Medulla oblongata (tissue), 1 donor: ENCODE results near the gene CROT.
"Not testable (repeated sequence)": the region's sequence is repeated elsewhere in the genome, so short reads cannot be mapped to it uniquely, and the experiment has no call there.

ENCODE experiments used
- DNase-seq: peaks from one replicate; pipeline ENCODE4 v3.0.0-alpha.2; 2015; ENCODE audit errors: extremely low spot score

The CROT gene

GRCh38 chr7:87345166-87345927 is at the start of gene CROT:
CROT (plus strand) TSS chr7:87345664; CDS start chr7:87349069, 3,405 bp downstream.
- peak; percentile 98 for DNase-seq

- DNase-seq: no peak
These were observed 44.7 kb upstream of the CROT start for GRCh38 chr7:87300756-87301155.

- DNase-seq: no peak
These were observed 34.6 kb upstream of the CROT start for GRCh38 chr7:87310790-87311419.

GRCh38 chr7:87312215-87312865 is 33.1 kb upstream of the CROT start:
- peak; percentile 69 for DNase-seq

GRCh38 chr7:87316097-87316700 is 29.3 kb upstream of the CROT start:
- no peak for DNase-seq

- DNase-seq: no peak
These were observed 28.5 kb upstream of the CROT start for GRCh38 chr7:87316846-87317552.

- no peak for DNase-seq
These were observed 27.7 kb upstream of the CROT start for GRCh38 chr7:87317691-87318245.

- no peak for DNase-seq
These were observed 26.7 kb upstream of the CROT start for GRCh38 chr7:87318741-87319140.

GRCh38 chr7:87319154-87319581 is 26.3 kb upstream of the CROT start:
- not testable (repeated sequence) for DNase-seq

- DNase-seq: no peak
These were observed 22.6 kb upstream of the CROT start for GRCh38 chr7:87322912-87323311.

- DNase-seq: no peak
These were observed 19.7 kb upstream of the CROT start for GRCh38 chr7:87325576-87326370.

- DNase-seq: no peak
These were observed 17.2 kb upstream of the CROT start for GRCh38 chr7:87328281-87328680.

GRCh38 chr7:87330316-87330715 is 15.1 kb upstream of the CROT start:
- no peak for DNase-seq

- DNase-seq: no peak
These were observed 14.5 kb upstream of the CROT start for GRCh38 chr7:87330942-87331341.

GRCh38 chr7:87331687-87332252 is 13.7 kb upstream of the CROT start:
- no peak for DNase-seq

GRCh38 chr7:87332321-87332720 is 13.1 kb upstream of the CROT start:
- DNase-seq: no peak

- no peak for DNase-seq
These were observed 9.3 kb upstream of the CROT start for GRCh38 chr7:87336136-87336535.

GRCh38 chr7:87337331-87337730 is 8.1 kb upstream of the CROT start:
- DNase-seq: no peak

- DNase-seq: no peak
These were observed 6.0 kb upstream of the CROT start for GRCh38 chr7:87339373-87339897.

GRCh38 chr7:87341441-87341840 is 4.0 kb upstream of the CROT start:
- DNase-seq: no peak
